Measurements from ENCODE around the gene RAB20. TPM values are rescaled to one million over a fixed set of nuclear protein-coding genes. Genes with fewer than 3 reads are reported as not detected.
"Not testable (repeated sequence)": the region's sequence is repeated elsewhere in the genome, so short reads cannot be mapped to it uniquely, and the experiment has no call there.

The RAB20 gene
- total RNA-seq, 1 donor from 2014 or later = 6.6 TPM

DNA sequence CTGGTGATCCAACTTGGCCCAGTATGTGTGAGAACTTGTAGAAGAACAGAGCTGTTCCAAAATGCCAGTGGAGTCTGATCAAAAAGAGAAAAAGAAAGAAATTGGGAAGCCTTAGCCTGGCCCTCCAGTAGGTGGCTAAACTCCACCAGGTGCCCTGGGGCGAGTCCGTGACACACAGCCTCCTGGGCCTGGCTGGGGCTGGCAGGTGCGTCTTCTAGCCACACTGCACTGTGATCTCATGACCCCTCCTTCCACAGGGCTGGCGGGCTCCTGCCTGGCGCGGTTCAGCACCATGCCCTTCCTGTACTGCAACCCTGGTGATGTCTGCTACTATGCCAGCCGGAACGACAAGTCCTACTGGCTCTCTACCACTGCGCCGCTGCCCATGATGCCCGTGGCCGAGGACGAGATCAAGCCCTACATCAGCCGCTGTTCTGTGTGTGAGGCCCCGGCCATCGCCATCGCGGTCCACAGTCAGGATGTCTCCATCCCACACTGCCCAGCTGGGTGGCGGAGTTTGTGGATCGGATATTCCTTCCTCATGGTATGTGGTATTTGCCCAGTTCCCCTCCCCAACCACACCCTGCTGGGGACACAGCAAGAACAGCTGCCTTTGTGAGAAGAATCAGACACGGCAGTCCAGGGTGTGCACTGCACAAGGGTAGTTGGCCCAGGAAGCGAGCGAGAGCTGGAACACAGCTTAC, 53.7 kb downstream of the RAB20 start:
- no peak for DNase-seq

DNA sequence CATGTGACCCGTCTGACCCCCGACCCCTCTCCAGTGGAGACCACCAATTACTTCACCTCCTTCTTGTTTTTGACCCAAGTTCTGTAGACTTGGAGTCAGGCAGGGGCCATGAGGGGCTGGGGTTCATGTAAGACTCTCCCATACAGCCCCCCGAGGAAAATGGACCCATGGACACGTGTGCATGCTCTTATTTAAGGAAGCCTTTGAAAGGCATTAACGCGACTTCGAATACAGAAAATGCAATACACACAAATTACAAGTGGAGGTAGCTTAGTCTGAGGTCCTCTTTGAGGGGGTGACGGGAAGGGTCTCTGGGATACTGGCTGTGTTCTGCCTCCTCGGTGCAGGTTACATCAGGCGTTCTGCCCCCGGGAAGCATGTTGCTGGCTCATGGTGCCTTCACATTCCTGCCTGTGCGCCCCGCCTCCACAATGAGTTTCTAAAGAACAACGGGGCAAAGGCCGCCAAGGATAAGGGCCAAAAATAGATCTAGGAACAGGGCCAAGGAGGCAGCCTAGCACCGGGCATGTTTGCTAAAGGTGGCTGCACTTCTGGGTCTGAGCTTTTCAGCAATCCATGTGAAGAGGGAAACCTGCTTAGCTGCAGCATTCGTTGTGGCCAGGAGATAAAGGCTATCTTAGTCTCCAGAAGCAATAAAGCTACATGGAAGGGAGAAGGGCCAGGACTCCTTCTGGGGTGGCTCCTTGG, 54.5 kb downstream of the RAB20 start:
- peak; percentile 46 for DNase-seq

DNA sequence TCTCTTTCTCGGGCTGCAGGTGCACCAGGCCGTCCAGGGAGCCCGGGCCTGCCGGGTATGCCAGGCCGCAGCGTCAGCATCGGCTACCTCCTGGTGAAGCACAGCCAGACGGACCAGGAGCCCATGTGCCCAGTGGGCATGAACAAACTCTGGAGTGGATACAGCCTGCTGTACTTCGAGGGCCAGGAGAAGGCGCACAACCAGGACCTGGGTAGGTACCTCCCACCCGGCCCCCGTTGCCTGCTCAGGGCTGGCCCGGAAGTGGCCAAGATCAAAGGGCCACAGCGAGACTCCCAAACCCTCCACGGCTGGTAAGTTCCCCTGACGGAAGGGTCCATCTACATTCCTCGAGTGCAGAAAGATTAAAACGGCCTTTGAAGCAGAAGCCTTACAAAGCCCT, 55.1 kb downstream of the RAB20 start:
- DNase-seq = no peak

GRCh38 chr13:110505594-110505993, 55.9 kb downstream of the RAB20 start:
- DNase-seq = no peak

GRCh38 chr13:110503979-110504499, 57.5 kb downstream of the RAB20 start:
- DNase-seq = no peak

GRCh38 chr13:110503037-110503901, 58.3 kb downstream of the RAB20 start:
- DNase-seq = no peak

DNA sequence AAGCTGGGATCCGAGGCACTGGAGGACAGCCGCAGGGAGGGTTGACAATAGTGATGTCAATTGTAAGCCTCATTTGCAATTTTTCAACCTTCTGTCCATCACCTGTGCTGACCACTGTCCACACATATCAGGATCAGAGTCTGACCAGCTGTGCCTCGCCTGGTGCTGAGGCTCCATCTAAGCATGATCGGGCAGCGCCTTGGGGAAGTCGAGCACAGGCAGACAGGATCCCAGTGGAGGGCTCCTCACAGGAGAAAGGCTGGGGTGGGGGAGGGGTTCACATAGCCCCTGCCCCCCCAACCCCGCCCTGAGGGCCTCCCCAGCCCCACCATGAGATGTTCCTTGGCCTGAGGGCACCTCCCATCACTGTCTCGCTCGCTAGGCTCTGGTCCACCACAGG, 60.3 kb downstream of the RAB20 start:
- DNase-seq = no peak

GRCh38 chr13:110500341-110500740, 61.2 kb downstream of the RAB20 start:
- no peak for DNase-seq

DNA sequence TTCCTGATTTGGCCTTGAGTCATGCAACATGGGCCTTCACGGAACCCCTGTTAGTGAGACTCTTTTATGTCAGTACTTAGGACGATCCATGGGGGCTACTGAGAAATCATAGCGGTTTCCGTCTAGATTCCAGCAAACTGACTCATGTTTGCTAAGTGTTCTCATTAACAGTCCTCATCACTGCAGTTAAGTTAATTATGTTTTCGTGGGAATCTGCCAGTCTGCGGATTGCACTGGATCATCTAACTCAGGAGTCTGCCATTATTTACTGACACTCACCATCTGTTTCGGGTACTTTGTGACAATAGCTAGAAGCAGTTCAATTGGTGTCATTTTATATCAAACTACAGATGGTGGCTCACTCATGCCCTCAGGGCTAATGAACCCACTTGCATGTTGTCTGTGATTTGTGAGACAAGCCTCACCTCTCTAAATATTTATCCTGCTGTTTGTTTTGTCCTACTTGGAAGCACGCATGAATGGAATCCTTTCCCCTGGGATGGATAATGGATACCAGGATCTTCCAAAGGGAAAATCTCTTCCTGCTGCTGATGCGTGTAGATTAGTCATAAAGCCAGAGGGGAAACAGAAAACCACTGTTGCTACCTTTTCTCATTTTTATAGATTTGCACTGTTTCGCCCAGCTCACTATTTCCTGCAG, 61.8 kb downstream of the RAB20 start:
- DNase-seq = no peak

- no peak for DNase-seq
These were observed 62.8 kb downstream of the RAB20 start for GRCh38 chr13:110498765-110499164.

- DNase-seq = no peak
These were observed 63.2 kb downstream of the RAB20 start for GRCh38 chr13:110498327-110498726.

GRCh38 chr13:110497896-110498295, 63.6 kb downstream of the RAB20 start:
- DNase-seq = not testable (repeated sequence)

- no peak for DNase-seq
These were observed 64.5 kb downstream of the RAB20 start for GRCh38 chr13:110497003-110497402.

- no peak for DNase-seq
These were observed 65.2 kb downstream of the RAB20 start for GRCh38 chr13:110496281-110496680.

DNA sequence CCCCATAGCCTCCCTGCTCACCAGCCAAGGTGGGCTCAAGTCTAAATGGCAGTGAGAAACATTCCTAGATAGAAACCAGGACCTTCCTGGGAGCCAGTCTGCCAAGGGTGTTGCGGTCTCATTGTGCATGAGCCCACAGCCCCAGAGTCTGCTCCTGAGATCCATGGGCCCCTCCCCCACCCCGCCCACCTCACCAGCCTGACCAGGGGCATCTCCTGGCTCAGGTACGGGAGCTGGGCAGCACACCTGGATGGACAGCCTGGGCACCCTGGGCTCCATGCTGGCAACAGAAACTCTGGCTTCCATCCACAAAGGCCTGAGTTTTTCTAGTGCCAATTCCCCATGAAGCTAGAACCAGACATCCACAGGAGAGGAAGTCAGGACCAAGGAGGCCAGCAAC, 65.6 kb downstream of the RAB20 start:
- no peak for DNase-seq

DNA sequence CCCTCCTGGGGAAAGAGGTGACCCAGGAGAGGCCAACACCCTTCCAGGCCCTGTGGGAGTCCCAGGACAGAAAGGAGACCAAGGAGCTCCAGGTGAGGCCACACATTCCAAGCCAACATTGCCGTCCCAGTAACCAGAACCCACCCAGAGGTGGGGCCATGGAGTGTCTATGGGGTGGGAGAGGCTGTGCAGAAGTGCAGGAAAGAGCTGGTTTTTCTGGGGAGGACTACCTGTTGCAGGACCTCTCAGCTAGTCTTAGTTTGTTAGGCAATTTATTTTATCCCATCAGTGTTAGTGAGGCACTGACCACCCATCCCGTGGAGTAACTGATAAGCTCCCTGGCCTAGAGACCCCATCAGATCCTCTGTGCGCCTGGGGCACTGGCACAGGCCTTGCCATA, 66.1 kb downstream of the RAB20 start:
- DNase-seq = no peak

- DNase-seq = no peak
These were observed 67.9 kb downstream of the RAB20 start for GRCh38 chr13:110493613-110494012.

GRCh38 chr13:110492679-110493593, 68.6 kb downstream of the RAB20 start:
- no peak for DNase-seq

- DNase-seq = no peak
These were observed 69.4 kb downstream of the RAB20 start for GRCh38 chr13:110491869-110492678.

All from tongue (tissue), 2 donors.